ENCODE data around the gene TSG101.

Gene TSG101

GRCh38 chr11:18492888-18493287 is 33.9 kb downstream of the TSG101 start:
- no peak for DNase-seq

- no peak for DNase-seq
Measured at GRCh38 chr11:18491924-18492323, 34.8 kb downstream of the TSG101 start.

GRCh38 chr11:18490736-18491485 is 35.8 kb downstream of the TSG101 start:
- no peak for DNase-seq

- DNase-seq, result no peak
Measured at GRCh38 chr11:18490319-18490718, 36.4 kb downstream of the TSG101 start.

GRCh38 chr11:18485913-18486528 is 40.7 kb downstream of the TSG101 start:
- DNase-seq, result no peak

GRCh38 chr11:18479063-18479462 is 47.7 kb downstream of the TSG101 start:
- no peak for DNase-seq

- DNase-seq, result no peak
Measured at GRCh38 chr11:18472587-18472986, 54.2 kb downstream of the TSG101 start.

- DNase-seq, result no peak
Measured at GRCh38 chr11:18471995-18472394, 54.7 kb downstream of the TSG101 start.

- no peak for DNase-seq
Measured at GRCh38 chr11:18468961-18469360, 57.8 kb downstream of the TSG101 start.

GRCh38 chr11:18468059-18468458 is 58.7 kb downstream of the TSG101 start:
- no peak for DNase-seq

- DNase-seq, result no peak
Measured at GRCh38 chr11:18466402-18466801, 60.3 kb downstream of the TSG101 start.

GRCh38 chr11:18463439-18463838 is 63.3 kb downstream of the TSG101 start:
- DNase-seq, result no peak

GRCh38 chr11:18461909-18462308 is 64.8 kb downstream of the TSG101 start:
- DNase-seq, result no peak

GRCh38 chr11:18459634-18460033 is 67.1 kb downstream of the TSG101 start:
- no peak for DNase-seq

- DNase-seq, result no peak
Measured at GRCh38 chr11:18457450-18457849, 69.3 kb downstream of the TSG101 start.

GRCh38 chr11:18455686-18456372 is 70.9 kb downstream of the TSG101 start, which contains the start of gene LDHAL6A:
TSS of gene LDHAL6A (plus strand) at chr11:18455856. CDS start at chr11:18456681, 825 bp downstream.
- DNase-seq, result no peak

GRCh38 chr11:18452927-18453326 is 73.8 kb downstream of the TSG101 start:
- DNase-seq, result peak; percentile 22

GRCh38 chr11:18449251-18449650 is 77.5 kb downstream of the TSG101 start:
- no peak for DNase-seq

- DNase-seq, result no peak
Measured at GRCh38 chr11:18438691-18439090, 88.1 kb downstream of the TSG101 start.

Measured in fibroblast of skin of right quadriceps (primary cell).